ENCODE data around the gene NRDC.

The NRDC gene

DNA sequence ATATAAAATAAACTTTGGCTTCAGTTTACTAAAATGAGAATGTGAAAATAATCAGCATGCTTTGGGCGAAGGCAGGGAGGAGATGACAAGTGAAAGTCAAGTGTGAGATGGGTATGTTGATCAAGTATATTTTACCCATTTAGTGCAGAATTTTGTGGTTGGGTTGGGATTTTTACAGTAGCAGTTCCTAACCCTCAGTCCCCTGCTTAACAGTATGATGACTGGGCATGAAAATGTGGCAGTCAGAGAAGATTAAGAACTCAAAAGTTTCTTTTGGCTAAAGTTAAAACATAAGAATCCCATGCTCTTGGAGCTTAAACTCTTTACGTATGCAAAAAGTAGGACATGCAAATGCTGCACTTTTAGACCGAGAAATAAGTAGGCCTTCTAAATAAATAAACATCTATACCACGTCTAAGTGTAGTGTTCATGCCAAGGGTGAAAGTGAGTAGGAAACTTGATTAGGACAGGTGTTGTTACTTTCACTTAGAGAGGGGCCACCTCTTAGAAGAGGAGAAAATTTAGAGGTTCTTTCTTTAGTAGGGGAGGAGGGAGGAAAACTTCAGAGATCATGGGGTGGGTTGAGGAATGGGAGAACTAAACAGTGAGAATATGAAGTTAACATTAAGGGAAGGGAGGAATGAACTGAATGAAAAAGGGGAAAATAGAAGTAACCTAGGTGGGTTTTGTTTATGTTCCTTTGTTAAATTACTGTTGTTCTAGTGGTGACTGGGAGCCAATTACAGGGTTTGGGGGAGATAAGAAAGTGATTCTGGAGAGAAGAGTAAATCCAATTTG, 133.8 kb downstream of the NRDC start:
- no peak for ATAC-seq (replicated peaks; ENCODE audit: extremely low read depth, poor library complexity, severe bottlenecking)

DNA sequence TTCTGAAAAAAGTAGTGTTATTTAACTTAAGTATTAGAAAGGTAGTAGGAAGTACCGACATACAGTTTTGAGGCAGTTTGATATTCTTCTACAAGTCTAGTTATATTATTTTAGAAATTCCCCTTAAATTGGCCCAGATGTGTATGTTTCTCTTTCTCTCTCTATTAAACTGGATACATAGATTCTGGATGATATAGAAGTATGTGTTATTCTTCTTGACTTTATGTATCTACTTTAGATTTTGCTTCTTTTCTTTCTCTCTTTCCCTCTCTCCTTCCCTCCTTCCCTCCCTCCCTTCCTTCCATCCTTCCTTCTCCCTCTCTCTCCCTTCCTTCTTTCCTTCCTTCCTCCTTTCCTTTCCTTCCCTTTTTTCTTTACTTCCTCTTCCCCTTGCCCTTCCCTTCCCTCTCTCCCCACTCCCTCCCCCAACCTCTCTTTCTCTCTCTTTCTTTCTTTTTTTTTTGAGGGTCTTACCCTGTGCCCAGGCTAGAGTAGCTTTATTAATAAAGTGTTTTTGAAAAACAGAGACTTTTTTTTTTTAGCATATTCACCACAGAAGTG, 137.3 kb downstream of the NRDC start:
- no peaks in the 10 kb centered on the region for H3K9me3 Mint-ChIP-seq
- H3K4me3 Mint-ChIP-seq, result no peak overlapping the region
- peaks cover 2% of the 10 kb centered on the region for H3K36me3 Mint-ChIP-seq (ENCODE audit: insufficient read depth)
- peaks cover 30% of the 10 kb centered on the region for H3K4me1 Mint-ChIP-seq
- DNase-seq (ENCODE audit: low spot score in 2 of 2), result no peak
- H3K27me3 Mint-ChIP-seq, result no peaks in the 10 kb centered on the region
- H3K27ac Mint-ChIP-seq (ENCODE audit: low read depth), result no peak overlapping the region
- no peak for ATAC-seq (replicated peaks; ENCODE audit: extremely low read depth, poor library complexity, severe bottlenecking)

More for the DNA sequence above, 133.8 kb downstream of the NRDC start:
- DNase-seq (ENCODE audit: low spot score in 2 of 2), result no peak
- H3K27ac Mint-ChIP-seq (ENCODE audit: low read depth), result peak overlapping the region; percentile 4
- H3K27me3 Mint-ChIP-seq, result no peaks in the 10 kb centered on the region
- H3K4me3 Mint-ChIP-seq, result no peak overlapping the region
- H3K4me1 Mint-ChIP-seq, result peaks cover 17% of the 10 kb centered on the region
- peaks cover 11% of the 10 kb centered on the region for H3K36me3 Mint-ChIP-seq (ENCODE audit: insufficient read depth)
- no peaks in the 10 kb centered on the region for H3K9me3 Mint-ChIP-seq

DNA sequence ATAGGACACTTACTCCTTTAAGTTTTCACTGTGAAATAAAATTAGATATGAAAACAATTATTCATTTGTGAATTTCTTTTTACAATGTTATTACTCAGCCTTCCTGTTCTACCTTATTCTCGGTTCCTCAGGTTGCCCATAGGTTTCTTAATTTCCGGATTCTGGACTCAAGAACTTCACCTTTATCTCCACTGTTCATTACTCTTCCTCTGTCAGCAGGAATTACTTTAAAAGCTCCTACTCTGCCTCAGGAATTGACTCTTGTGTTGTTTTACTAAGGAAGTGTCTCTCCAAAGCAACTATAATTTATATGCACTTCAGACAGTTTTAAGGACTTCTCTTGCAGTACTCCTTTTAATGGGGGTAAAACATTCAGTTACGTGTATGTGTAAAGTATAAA, 137.9 kb downstream of the NRDC start:
- ATAC-seq (replicated peaks; ENCODE audit: extremely low read depth, poor library complexity, severe bottlenecking), result no peak
- Mint-ChIP-seq H3K27me3 (no peaks in the 10 kb centered on the region), H3K9me3 (no peaks in the 10 kb centered on the region), H3K4me1 (peaks cover 30% of the 10 kb centered on the region), H3K27ac (ENCODE audit: low read depth) (no peak overlapping the region), H3K4me3 (no peak overlapping the region), H3K36me3 (ENCODE audit: insufficient read depth) (peaks cover 2% of the 10 kb centered on the region)
- no peak for DNase-seq (ENCODE audit: low spot score in 2 of 2)

Data from central memory CD8-positive, alpha-beta T cell (primary cell).